ENCODE measurements around the gene TMEM263. TPM values are rescaled to one million over a fixed set of nuclear protein-coding genes. Genes with fewer than 3 reads are reported as not detected.
"Not testable (repeated sequence)": the region's sequence is repeated elsewhere in the genome, so short reads cannot be mapped to it uniquely, and the experiment has no call there.

TMEM263 gene
- total RNA-seq, 1 experiment from 2014 or later, result 44.1 TPM

DNA sequence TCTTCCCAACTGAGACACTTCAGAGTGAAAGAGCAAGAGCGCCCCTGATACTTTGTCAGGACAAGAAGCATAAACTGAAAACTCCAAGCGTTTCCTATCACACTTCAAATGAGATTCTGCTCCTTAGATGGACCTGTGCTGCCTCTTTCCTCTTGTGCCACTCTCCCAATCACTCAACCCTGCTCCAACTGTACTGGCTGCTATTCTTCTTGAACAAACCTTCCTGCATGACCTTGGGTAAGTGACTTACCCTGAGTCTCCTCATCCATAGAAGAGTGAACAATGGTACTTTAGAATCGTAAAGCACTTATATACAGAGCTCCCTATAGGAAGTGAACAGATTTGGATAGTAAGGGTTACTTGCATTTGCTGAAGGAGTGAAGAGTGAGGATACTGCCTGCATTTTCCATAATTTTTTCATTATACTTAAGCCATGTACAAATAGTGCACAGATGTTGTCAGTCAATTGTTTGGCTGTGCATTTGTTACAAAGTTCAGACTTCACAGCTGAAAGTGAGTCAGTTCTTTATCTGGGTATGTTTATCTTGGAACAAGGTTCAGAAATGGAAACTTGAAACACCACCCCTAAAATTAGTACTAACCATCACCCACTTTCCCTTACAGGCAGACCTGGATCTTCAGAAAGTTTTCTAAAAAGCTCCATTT, 20.4 kb downstream of the TMEM263 start:
- in situ Hi-C loops (cut with HindIII; ENCODE audit: low pct_unique_long_range_greater_than_20kb, low sequenced_read_pairs), result no loop called here
- DNase-seq (ENCODE audit: low read depth, low spot score), result no peak

DNA sequence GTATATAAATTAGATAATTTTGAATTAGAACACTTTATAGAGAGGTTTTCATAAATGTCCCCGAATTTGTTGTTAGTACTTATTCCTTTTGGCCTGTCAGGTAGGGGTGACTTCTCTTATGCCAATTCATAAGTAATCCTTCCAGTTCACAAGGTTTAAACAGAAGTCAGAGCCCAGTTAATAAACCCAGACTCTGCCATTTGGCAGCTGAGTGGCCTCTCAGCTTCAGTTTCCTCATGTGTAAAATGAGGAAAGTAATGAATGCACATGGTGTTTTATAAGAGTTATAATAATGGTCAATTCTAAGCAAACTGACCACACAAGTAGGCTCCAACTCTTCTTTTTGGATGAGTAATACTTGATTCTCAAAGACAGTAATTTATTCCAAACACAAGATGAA, 21.0 kb downstream of the TMEM263 start:
- DNase-seq (ENCODE audit: low read depth, low spot score), result no peak
- in situ Hi-C loops (cut with HindIII; ENCODE audit: low pct_unique_long_range_greater_than_20kb, low sequenced_read_pairs), result no loop called here

DNA sequence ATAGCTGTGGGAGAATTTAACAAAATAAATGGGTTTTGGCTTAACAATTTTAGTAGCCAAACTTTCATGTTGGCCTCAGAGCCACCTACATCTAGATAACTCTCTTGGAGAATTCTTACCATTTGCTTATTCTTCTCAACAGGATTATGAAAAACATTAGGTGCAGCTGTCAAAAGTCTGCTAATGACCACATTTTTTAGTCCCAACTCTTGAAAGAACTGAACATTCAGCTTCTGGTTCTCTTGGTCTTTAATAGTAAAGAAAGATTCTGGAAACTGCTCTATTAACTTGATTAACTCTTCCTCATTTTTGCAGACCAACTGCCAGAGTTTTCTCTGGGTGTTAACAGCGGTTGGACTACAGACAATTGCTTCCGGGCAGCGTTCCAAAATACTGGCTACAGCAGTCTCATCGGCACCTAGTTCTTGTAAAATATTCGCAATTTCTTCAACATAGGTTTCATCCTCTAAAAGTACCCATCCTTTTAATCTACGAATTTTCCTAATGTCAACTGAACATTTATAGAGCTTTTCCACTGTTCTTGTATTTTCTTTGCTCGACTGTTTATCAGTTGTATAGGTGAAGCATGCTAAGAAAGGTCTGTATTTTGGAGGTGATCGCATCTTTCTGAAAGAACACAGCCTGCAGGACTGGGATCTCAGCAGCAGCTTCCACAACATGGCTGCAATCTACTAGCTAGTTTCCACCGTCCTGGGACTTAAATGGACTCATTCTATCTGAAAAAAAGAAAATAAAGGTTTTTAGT, 22.5 kb downstream of the TMEM263 start:
- DNase-seq (ENCODE audit: low read depth, low spot score), result no peak
- in situ Hi-C loops (cut with HindIII; ENCODE audit: low pct_unique_long_range_greater_than_20kb, low sequenced_read_pairs), result no loop called here

DNA sequence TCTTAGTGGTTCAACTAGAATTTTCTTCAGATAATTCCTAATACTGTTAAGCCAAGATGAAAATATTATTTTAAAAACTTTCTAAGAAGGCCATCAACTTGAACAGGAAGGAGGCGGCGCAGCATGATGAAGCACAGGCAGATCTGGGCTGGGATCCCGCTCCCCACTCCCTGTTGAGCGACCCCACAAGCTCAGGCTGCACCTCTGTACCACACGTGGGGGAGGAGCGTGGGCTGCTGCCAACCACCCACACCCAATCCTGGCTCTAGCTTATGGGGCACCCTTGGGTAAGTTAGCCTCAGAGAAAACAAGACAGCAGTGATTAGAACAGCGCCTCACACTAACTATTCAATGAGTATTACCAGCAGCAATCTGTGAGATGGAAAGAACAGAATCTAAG, 25.2 kb downstream of the TMEM263 start:
- in situ Hi-C loops (cut with HindIII; ENCODE audit: low pct_unique_long_range_greater_than_20kb, low sequenced_read_pairs), result no loop called here
- no peak for DNase-seq (ENCODE audit: low read depth, low spot score)

DNA sequence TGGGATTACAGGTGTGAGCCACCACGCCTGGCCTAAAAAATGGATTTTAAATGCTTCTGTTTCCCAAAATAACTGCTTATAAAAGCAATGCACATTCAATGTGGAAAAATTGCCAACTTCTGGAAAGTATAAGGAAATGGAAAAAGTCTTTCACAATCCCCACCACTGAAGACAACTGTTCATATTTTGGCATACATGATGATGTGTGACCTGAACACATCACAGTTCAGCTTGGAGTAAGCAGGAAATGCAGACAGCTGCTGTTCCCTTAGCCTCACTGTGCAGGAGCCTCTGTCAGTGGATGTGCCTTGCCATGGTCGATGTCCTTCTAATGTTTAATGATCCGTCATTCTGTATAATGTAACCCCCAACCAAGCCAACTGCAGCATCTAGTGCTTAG, 26.1 kb downstream of the TMEM263 start:
- in situ Hi-C loops (cut with HindIII; ENCODE audit: low pct_unique_long_range_greater_than_20kb, low sequenced_read_pairs), result no loop called here
- no peak for DNase-seq (ENCODE audit: low read depth, low spot score)

DNA sequence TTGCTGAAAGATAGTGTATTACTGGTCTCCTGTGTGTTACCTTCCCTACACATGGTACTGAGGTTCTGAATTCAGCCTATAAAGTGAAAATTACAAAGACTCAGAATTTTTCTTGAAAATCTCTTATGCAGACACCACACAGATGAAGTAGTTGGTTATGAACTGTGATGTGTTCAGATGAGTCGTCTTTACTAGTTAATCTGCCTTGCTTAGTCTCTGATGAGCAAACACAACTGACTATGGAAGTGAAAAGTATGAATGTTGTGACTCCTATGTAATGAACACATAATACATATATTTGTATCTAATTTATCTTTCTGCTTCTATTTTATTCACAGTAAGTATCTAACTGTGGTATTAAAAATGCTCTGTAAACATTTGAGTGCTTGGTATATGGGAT, 26.5 kb downstream of the TMEM263 start:
- in situ Hi-C loops (cut with HindIII; ENCODE audit: low pct_unique_long_range_greater_than_20kb, low sequenced_read_pairs), result no loop called here
- DNase-seq (ENCODE audit: low read depth, low spot score), result no peak

DNA sequence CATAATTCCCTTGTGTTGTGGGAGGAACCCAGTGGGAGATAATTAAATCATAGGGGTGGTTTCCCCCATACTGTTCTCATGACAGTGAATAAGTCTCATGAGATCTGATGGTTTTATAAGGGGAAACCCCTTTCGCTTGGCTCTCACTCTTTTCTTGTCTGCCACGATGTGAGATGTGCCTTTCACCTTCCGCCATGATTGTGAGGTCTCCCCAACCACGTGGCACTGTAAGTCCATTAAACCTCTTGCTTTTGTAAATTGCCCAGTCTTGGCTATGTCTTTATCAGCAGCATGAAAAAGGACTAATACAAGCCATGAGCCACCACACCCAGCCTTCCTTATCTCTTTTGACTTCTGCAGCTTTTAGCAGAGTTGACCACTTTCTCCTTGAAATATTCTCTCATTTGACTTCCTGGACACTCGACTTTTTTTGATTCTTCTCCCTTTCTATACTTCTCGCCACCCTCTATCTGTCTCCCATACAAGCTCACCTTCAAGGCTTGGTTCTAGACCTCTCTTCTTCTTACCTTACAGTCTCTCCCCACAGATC, 29.0 kb downstream of the TMEM263 start:
- in situ Hi-C loops (cut with HindIII; ENCODE audit: low pct_unique_long_range_greater_than_20kb, low sequenced_read_pairs), result no loop called here
- DNase-seq (ENCODE audit: low read depth, low spot score), result no peak

DNA sequence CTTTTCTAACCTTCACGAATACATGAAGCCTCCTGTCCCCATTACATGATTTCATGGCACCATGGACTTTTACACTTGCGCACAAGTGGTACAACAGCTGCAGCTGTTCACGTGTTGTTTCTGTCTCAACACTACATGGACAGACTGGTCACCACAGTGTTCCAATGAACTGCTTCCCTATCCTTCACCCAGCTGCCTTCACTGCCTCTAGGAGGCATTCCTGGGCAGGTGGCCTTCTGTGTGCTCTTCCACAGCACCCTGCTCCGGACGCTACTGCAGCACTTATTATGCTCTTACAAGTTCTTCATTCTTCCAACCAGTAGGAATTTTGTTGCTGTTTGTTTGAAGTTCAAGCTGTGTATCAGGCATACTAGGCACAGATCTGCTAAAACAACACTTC, 29.8 kb downstream of the TMEM263 start:
- no peak for DNase-seq (ENCODE audit: low read depth, low spot score)
- in situ Hi-C loops (cut with HindIII; ENCODE audit: low pct_unique_long_range_greater_than_20kb, low sequenced_read_pairs), result no loop called here

DNA sequence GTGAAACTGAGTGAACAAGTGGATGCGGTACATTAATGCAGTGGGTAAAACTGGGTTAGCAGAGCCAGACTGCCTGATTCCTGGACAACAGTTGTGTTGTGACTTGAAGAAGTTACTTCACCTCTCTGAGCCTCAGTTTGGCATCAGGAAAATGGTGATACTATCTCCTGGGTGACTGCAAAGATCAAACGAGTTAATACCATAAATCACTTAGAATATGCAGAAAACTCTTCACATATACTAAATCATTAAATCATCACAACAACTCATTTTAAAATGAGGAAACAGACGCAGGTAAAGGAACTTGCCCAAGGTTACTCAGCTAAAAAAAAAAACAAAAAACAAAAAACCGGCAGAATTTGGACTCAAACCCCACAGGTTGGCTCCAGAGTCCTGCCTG, 30.4 kb downstream of the TMEM263 start:
- in situ Hi-C loops (cut with HindIII; ENCODE audit: low pct_unique_long_range_greater_than_20kb, low sequenced_read_pairs), result no loop called here
- no peak for DNase-seq (ENCODE audit: low read depth, low spot score)

DNA sequence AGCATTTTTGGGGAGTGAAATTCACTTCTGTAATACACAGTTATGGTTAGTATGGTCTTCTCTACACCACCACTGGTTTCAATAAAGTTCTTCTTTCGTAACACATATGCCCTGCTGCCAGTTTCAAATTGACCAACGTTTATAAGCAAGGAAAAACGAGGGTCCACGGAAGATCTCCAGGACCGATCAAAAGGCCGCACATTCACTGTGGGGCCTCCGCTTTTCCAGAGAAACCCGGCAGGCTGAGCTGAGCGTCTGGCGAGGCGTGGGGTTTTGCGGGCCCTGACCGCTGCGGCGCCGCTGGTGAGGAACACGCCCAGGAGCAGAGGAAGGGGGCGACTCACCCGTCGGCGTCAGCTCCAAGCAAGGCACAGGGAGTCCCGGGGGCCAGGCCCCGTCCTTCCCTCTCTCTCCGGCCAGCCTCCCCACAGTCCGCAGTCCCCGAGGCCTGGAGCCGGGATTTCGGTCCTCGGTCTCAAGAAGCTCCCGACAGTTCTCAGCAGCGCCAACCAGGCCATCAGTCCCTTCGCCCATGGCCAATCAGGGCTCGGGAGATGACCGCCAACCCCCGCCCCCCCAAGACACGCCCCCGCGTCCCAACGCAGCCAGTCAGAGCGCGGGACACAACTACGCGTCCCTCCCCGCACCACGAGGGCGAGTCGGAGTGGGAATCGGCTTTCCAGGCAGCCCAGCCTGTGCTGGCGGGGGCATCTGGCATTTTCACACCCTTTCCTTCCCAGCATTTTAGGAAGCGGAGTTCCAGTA, 31.1 kb downstream of the TMEM263 start, which contains the start of gene MTERF2:
MTERF2 (minus strand) TSS at position 522 of the 765 bp plus-strand sequence. CDS start 8,432 bp downstream, outside the sequence.
- in situ Hi-C loops (cut with HindIII; ENCODE audit: low pct_unique_long_range_greater_than_20kb, low sequenced_read_pairs), result no loop called here
- peak; percentile 96 for DNase-seq (ENCODE audit: low read depth, low spot score)

DNA sequence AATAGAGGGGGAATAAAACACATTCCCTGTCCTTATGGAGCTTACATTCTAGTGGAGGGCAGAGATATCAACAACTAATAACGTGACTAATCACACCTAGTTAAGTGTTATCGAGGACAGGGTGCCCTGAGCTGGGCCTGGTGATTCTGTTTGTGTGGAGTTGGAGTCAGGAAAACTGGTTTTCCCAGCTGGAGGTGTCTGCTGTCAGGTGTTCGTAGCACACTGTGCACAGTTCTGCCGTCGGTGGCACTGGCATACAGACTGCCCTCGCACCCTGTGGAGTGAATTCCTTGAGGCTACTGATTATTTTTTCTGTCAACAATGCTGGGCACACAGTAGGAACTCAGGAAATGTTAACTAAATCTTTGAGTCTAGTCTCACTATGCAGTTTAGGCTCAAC, 32.1 kb downstream of the TMEM263 start:
- no peak for DNase-seq (ENCODE audit: low read depth, low spot score)
- in situ Hi-C loops (cut with HindIII; ENCODE audit: low pct_unique_long_range_greater_than_20kb, low sequenced_read_pairs), result no loop called here

DNA sequence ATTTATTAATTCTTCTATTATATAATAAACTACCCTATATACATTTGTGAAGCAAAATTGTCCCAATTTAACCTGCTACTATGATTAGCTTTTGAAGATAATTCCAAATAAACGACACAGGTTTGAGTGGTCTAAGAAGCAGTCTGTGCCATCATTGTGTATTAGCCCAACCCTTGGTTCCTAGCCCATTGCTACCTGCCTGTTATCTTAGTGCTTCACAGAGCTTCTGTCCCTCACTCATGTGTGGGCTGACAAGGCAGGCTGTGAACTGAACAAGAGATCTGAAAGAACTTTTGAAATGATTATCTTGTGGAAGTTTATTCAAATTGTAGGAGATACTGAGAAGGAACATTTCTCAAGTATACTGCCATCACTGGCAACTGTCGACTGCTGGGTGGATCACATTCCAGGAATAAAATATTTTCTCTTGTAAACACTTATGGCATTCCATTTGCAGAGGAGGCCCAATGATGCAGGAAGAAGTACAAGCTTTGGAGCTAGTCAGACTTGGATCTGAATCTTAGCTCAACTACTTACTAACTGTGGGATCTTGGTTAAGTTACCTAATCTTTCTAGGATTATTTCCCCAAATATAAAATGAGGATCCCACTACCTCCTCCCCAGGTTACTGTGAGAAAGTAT, 39.0 kb downstream of the TMEM263 start:
- in situ Hi-C loops (cut with HindIII; ENCODE audit: low pct_unique_long_range_greater_than_20kb, low sequenced_read_pairs), result no loop called here
- no peak for DNase-seq (ENCODE audit: low read depth, low spot score)

DNA sequence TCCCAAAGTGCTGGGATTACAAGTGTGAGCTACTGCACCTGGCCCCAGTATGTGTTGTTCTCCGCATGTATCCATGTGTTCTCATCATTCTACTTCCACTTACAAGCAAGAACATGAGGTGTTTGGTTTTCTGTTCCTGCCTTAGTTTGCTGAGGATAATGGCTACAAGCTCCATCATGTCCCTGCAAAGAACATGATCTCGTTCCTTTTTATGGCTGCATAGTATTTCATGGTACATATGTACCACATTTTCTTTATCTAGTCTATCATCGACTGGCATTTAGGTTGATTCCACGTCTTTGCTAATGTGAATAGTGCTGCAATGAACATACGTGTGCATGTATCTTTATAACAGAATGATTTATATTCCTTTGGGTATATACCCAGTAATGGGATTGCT, 40.4 kb downstream of the TMEM263 start:
- DNase-seq (ENCODE audit: low read depth, low spot score); in situ Hi-C loops (cut with HindIII; ENCODE audit: low pct_unique_long_range_greater_than_20kb, low sequenced_read_pairs): not testable (repeated sequence)

DNA sequence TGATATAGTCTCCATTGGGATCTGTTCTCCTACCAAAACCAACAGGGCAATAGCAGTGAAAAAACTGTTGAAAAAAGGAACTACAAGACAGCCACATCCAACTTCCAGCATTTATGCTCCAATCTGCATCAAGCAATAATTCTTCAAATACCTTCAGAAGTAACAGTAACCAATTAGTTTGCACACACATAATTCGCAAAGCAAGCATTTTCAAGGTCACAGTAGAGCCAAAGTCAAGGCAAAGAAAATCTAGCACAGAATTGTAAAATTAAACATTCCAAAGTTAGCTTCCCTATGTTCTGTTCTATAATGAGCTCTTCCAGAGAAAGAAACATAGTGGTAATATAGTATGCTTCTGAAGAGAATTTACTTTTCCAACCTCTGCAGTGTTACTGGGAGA, 42.2 kb downstream of the TMEM263 start:
- in situ Hi-C loops (cut with HindIII; ENCODE audit: low pct_unique_long_range_greater_than_20kb, low sequenced_read_pairs), result no loop called here
- no peak for DNase-seq (ENCODE audit: low read depth, low spot score)

DNA sequence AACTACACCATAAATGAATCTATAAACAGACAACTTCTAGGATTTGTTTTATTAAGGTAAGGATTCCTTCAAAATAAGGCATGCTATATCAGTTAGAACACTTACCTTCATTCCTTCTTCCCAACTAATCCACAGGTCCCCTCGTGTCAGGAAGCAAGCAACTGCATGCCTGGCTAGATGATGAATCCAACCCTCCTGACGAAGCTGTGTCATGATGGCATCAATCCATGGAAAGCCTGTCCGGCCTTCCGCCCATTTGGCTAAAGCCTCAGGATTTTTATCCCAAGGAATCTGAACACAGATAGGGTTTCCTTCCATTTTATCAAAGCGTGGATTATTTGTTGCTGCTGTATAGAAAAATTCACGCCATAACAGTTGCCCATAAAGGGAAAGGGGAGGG, 43.7 kb downstream of the TMEM263 start:
- in situ Hi-C loops (cut with HindIII; ENCODE audit: low pct_unique_long_range_greater_than_20kb, low sequenced_read_pairs), result no loop called here
- DNase-seq (ENCODE audit: low read depth, low spot score), result no peak

DNA sequence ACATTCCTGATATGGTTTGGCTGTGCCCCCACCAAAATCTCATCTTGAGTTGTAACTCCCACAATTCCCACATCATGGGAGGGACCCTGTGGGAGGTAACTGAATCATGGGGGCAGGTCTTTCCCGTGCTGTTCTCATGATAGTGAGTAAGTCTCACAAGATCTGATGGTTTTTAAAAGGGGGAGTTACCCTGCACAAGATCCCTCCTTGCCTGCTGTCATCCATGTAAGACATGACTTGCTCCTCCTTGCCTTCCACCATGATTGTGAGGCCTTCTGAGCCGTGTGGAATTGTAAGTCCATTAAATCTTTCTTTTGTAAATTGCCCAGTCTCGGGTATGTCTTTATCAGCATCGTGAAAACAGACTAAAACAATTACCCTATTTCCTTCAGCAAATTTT, 47.0 kb downstream of the TMEM263 start:
- in situ Hi-C loops (cut with HindIII; ENCODE audit: low pct_unique_long_range_greater_than_20kb, low sequenced_read_pairs), result not testable (repeated sequence)
- peak; percentile 28 for DNase-seq (ENCODE audit: low read depth, low spot score)

DNA sequence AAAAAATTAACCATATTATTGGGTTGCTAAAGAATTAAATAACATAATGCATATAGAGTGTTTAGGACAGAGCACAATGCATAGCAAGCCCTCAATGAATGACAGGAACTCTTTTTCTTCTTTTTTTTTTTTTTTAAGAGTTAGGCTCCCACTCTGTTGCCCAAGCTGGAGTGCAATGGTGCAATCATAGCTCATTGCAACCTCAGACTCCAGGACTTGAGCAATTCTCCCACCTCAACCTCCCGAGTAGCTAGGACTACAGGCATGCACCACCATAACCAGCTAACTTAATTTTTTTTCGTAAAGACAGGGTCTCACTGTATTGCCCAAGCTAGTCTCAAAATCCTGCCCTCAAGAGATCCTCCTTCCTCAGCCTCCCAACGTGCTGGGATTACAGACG, 51.7 kb downstream of the TMEM263 start:
- no peak for DNase-seq (ENCODE audit: low read depth, low spot score)
- in situ Hi-C loops (cut with HindIII; ENCODE audit: low pct_unique_long_range_greater_than_20kb, low sequenced_read_pairs), result no loop called here

DNA sequence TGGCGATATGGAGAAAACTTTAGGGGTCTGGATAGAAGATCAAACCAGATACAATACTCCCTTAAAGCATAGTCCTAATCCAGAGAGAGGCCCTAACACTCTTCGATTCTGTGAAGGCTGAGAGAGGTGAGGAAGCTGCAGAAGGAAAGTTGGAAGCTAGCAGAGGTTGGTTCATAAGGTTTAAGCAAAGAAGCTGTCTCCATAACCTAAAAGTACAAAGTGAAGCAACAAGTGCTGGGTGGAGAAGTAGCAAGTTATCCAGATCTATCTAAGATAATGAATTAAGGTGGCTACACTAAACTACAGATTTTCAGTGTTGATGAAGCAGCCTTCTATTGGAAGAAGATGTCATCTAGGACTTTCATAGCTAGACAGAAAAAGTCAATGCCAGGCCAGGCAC, 55.8 kb downstream of the TMEM263 start:
- no peak for DNase-seq (ENCODE audit: low read depth, low spot score)
- in situ Hi-C loops (cut with HindIII; ENCODE audit: low pct_unique_long_range_greater_than_20kb, low sequenced_read_pairs), result no loop called here

Measured in SK-MEL-5 (cell line).